T follicular helper cell (primary cell): ENCODE data around the gene KANK3.
"Not testable (repeated sequence)": the region's sequence is repeated elsewhere in the genome, so short reads cannot be mapped to it uniquely, and the experiment has no call there.

Experiments used
- DNase-seq: peaks from one replicate; pipeline ENCODE4 v3.0.0-alpha.2; 2020; ENCODE audit warnings: low read depth

KANK3 gene

GRCh38 chr19:8370176-8371010 is 27.3 kb upstream of the KANK3 start:
- no peak for DNase-seq

- DNase-seq: no peak
These were observed 24.4 kb upstream of the KANK3 start for GRCh38 chr19:8367327-8368001.

- no peak for DNase-seq
These were observed 23.9 kb upstream of the KANK3 start for GRCh38 chr19:8366961-8367326.

- DNase-seq: no peak
These were observed 23.1 kb upstream of the KANK3 start for GRCh38 chr19:8366121-8366581.

- DNase-seq: no peak
These were observed 21.0 kb upstream of the KANK3 start, which contains the start of gene ANGPTL4 for GRCh38 chr19:8363803-8364771. TSS of gene ANGPTL4 (plus strand) at chr19:8364155. CDS start at chr19:8364322, 167 bp downstream.

GRCh38 chr19:8361921-8362793 is 19.1 kb upstream of the KANK3 start:
- no peak for DNase-seq

- no peak for DNase-seq
These were observed 17.1 kb upstream of the KANK3 start for GRCh38 chr19:8360196-8360595.

- no peak for DNase-seq
These were observed 15.9 kb upstream of the KANK3 start for GRCh38 chr19:8358948-8359347.

GRCh38 chr19:8357007-8357521 is 14.0 kb upstream of the KANK3 start:
- DNase-seq: no peak

GRCh38 chr19:8355631-8356402 is 12.8 kb upstream of the KANK3 start:
- no peak for DNase-seq

GRCh38 chr19:8352845-8353244 is 9.8 kb upstream of the KANK3 start:
- not testable (repeated sequence) for DNase-seq

- no peak for DNase-seq
These were observed 9.2 kb upstream of the KANK3 start for GRCh38 chr19:8352134-8352827.

- DNase-seq: not testable (repeated sequence)
These were observed 6.7 kb upstream of the KANK3 start for GRCh38 chr19:8349629-8350372.

- DNase-seq: no peak
These were observed 402 bp upstream of the KANK3 start for GRCh38 chr19:8343483-8343844.

GRCh38 chr19:8342316-8342683 is 762 bp downstream of the KANK3 start:
- no peak for DNase-seq

- DNase-seq: not testable (repeated sequence)
These were observed 1.6 kb downstream of the KANK3 start for GRCh38 chr19:8341504-8341903.

GRCh38 chr19:8340341-8341096 is 2.5 kb downstream of the KANK3 start:
- no peak for DNase-seq

GRCh38 chr19:8338835-8339234 is 4.2 kb downstream of the KANK3 start:
- no peak for DNase-seq
